Endothelial cell of umbilical vein (primary cell): ENCODE measurements around the gene CYP19A1. TPM values are rescaled to one million over a fixed set of nuclear protein-coding genes. Genes with fewer than 3 reads are reported as not detected.

Experiments used
- BruUV-seq: library from RNA; stranded (reverse); fragments of 400-500 nt; replicated peaks from 2 replicates; lab custom pipeline; 2021; lab: Mats Ljungman, UMichigan
- CTCF ChIA-PET: fragments of 300-600, 350-600 bp; sonication (Branson Sonifier 250); formaldehyde crosslinking; loops from one replicate; lab custom pipeline; 2021; ENCODE audit warnings: antibody characterized with exemption, inconsistent platforms; lab: Charles Lee
- POLR2A ChIA-PET: fragments of 300-600, 350-600 bp; sonication (Branson Sonifier 250); formaldehyde crosslinking; loops from one replicate; lab custom pipeline; 2021; ENCODE audit warnings: antibody characterized with exemption, inconsistent platforms; lab: Charles Lee
- DNase-seq: peaks from one replicate; pipeline ENCODE4 v3.0.0-alpha.2; 2011; ENCODE audit warnings: low read depth, low spot score
- FAIRE-seq: peaks from 2 replicates; lab custom pipeline; 2011; peaks lifted over from hg19 to GRCh38; lab: Jason Lieb, UNC
- H2AFZ ChIP-seq: 2 replicates; pipeline ENCODE4 v1.6.0; 2012; ENCODE audit warnings: low read depth, low read length, control low read depth, inconsistent platforms
- H3K27ac ChIP-seq: 2 replicates; pipeline ENCODE4 v1.5.1; 2011; ENCODE audit warnings: low read depth, mild to moderate bottlenecking, control low read depth, low read length, moderate library complexity; ENCODE audit not compliant: insufficient read depth
- H3K27me3 ChIP-seq, 2 experiments: 2 replicates each; pipeline versions ENCODE4 v1.6.0 to v1.6.1; 2011; ENCODE audit warnings: low read length in 2 of 2, mixed read lengths in 1 of 2; ENCODE audit not compliant: control insufficient read depth in 2 of 2, insufficient read depth in 2 of 2
- H3K36me3 ChIP-seq, 2 experiments: 2 replicates in 1 of 2; 3 replicates in 1 of 2; pipeline ENCODE4 v1.5.1; 2011; ENCODE audit warnings: low read length in 2 of 2, mild to moderate bottlenecking in 1 of 2, moderate library complexity in 1 of 2; ENCODE audit not compliant: control insufficient read depth in 2 of 2, insufficient read depth in 2 of 2; ENCODE audit errors: extremely low read depth in 1 of 2
- H3K4me1 ChIP-seq: 3 replicates; pipeline ENCODE4 v1.5.1; 2011; ENCODE audit warnings: mild to moderate bottlenecking, low read length; ENCODE audit not compliant: control insufficient read depth, insufficient read depth; ENCODE audit errors: extremely low read depth
- H3K4me2 ChIP-seq: 2 replicates; pipeline ENCODE4 v1.6.1; 2011; ENCODE audit warnings: low read length, control low read depth, mixed read lengths; ENCODE audit not compliant: insufficient read depth
- H3K4me3 ChIP-seq, 3 experiments: fragments of 200-600 bp in 1 of 3; sonication (generic), shearing (Covaris generic) in 1 of 3; replicated peaks in 1 of 3; 2 replicates each; pipeline ENCODE4 v1.5.1; 2011 to 2016; ENCODE audit warnings: control low read depth in 3 of 3, low read length in 3 of 3, mild to moderate bottlenecking in 2 of 3, inconsistent platforms in 1 of 3, low read depth in 1 of 3, moderate library complexity in 1 of 3; ENCODE audit not compliant: insufficient read depth in 1 of 3
- H3K79me2 ChIP-seq: 2 replicates; pipeline ENCODE4 v1.6.0; 2012; ENCODE audit warnings: low read length, inconsistent platforms; ENCODE audit not compliant: control insufficient read depth, insufficient read depth
- H3K9ac ChIP-seq: replicated peaks from 2 replicates; pipeline ENCODE3; 2011; ENCODE audit warnings: low read length, control low read depth; ENCODE audit not compliant: insufficient read depth; ENCODE audit errors: extremely low read depth
- H3K9me1 ChIP-seq: replicated peaks from 3 replicates; pipeline ENCODE4 v1.6.0; 2011; ENCODE audit warnings: mild to moderate bottlenecking, low read length; ENCODE audit not compliant: control insufficient read depth, insufficient read depth; ENCODE audit errors: extremely low read depth
- H3K9me3 ChIP-seq: replicated peaks from 2 replicates; pipeline ENCODE4 v1.5.1; 2012; ENCODE audit warnings: low read length, inconsistent platforms; ENCODE audit not compliant: control insufficient read depth, insufficient read depth
- H4K20me1 ChIP-seq: replicated peaks from 2 replicates; pipeline ENCODE3; 2011; ENCODE audit warnings: mild to moderate bottlenecking, low read length; ENCODE audit not compliant: control insufficient read depth, insufficient read depth; ENCODE audit errors: extremely low read depth
- CTCF ChIP-seq, 2 donors: IDR thresholded peaks; 1 replicate in 1 of 2; 2 replicates in 1 of 2; pipeline ENCODE4 v1.5.1; 2011; ENCODE audit warnings: low read length in 2 of 2, mild to moderate bottlenecking in 2 of 2, moderate library complexity in 2 of 2, control low read depth in 1 of 2, inconsistent platforms in 1 of 2, low read depth in 1 of 2; ENCODE audit not compliant: insufficient read depth in 1 of 2; ENCODE audit errors: extremely low read depth in 1 of 2
- EZH2 ChIP-seq: IDR thresholded peaks from 2 replicates; pipeline ENCODE4 v1.6.1; 2012; ENCODE audit warnings: borderline replicate concordance, low read depth, mild to moderate bottlenecking, moderate library complexity, low read length, inconsistent platforms; ENCODE audit not compliant: severe bottlenecking
- GATA2 ChIP-seq: IDR thresholded peaks from 2 replicates; pipeline ENCODE4 v1.7.0; 2011; ENCODE audit warnings: low read depth, mild to moderate bottlenecking, moderate library complexity, mixed read lengths, low read length; ENCODE audit not compliant: insufficient read length, insufficient read depth
- JUN ChIP-seq: IDR thresholded peaks from 2 replicates; pipeline ENCODE4 v1.6.1; 2011; ENCODE audit warnings: borderline replicate concordance, low read depth; ENCODE audit not compliant: insufficient read length, insufficient read depth
- MAX ChIP-seq: IDR thresholded peaks from 2 replicates; pipeline ENCODE4 v1.6.1; 2011; ENCODE audit not compliant: insufficient read depth, insufficient read length
- MYC ChIP-seq: IDR thresholded peaks from one replicate; pipeline ENCODE4 v1.6.1; 2011; ENCODE audit warnings: mild to moderate bottlenecking, low read depth, low read length
- POLR2A ChIP-seq: IDR thresholded peaks from 2 replicates; pipeline ENCODE4 v1.6.1; 2012; ENCODE audit warnings: low read depth, mild to moderate bottlenecking, control low read depth, low read length
- POLR2AphosphoS5 ChIP-seq: IDR thresholded peaks from 2 replicates; pipeline ENCODE4 v1.6.1; 2012; ENCODE audit warnings: low read depth, mild to moderate bottlenecking, control low read depth, low read length, moderate library complexity; ENCODE audit not compliant: insufficient read depth
- dilution Hi-C: fragments of 300-500 bp; cut with MboI; formaldehyde crosslinking; loops from one replicate; pipeline ENCODE4 v1.15.0; 2019; ENCODE audit warnings: low sequenced_read_pairs; ENCODE audit not compliant: extremely low pct_ligation_motif_present
- intact Hi-C: fragments of 100-400 bp; cut with micrococcal nuclease; formaldehyde crosslinking; loops from one replicate; pipeline ENCODE4 v1.10.0; 2022
- polyA plus RNA-seq, 4 experiments: library from polyadenylated mRNA; depleted of rRNA in 3 of 4; stranded (reverse) in 3 of 4; unstranded in 1 of 4; fragments of >200 nt; gene quantifications; 2 replicates each; pipeline versions ENCODE4 v1.2.1 to v1.2.3, GENCODE V29; 2011 to 2012; ENCODE audit warnings: missing spikeins in 1 of 4
- total RNA-seq: library from RNA; stranded (reverse); gene quantifications from 2 replicates; pipeline ENCODE4 v1.2.3, GENCODE V29; 2021

Gene CYP19A1
- total and polyA plus RNA-seq, 2 donors (not counting 3 experiments of a cell fraction or from before 2014, with no cell fraction given) = not detected

- Histone ChIP-seq H3K9me1 (no peaks in the 10 kb centered on the region), H3K4me1 (no peaks in the 10 kb centered on the region), H3K4me3 (no peak overlapping the region), H3K36me3 (no peaks in the 10 kb centered on the region), H3K9me3 (no peaks in the 10 kb centered on the region), H4K20me1 (no peaks in the 10 kb centered on the region), H3K4me2 (no peak overlapping the region), H3K79me2 (no peaks in the 10 kb centered on the region), H3K27me3 (peaks cover 76% of the 10 kb centered on the region in 2 experiments), H3K9ac (no peak overlapping the region), H3K27ac (no peak overlapping the region), H2AFZ (no peak overlapping the region)
- FAIRE-seq = no peak
- ChIA-PET POLR2A (no interaction called here), CTCF (interaction anchor here (0.7 to 3.2 kb wide), 11 partner anchors 12 to 136 kb away, joined by 3 to 15 read pairs (median 4); no protein-coding TSS in a partner anchor)
- no TSS peak for BruUV-seq
- intact Hi-C loops (no loop called here), dilution Hi-C loops (no loop called here)
- no peak for DNase-seq
- TF ChIP-seq EZH2 (no peak), CTCF (IDR thresholded peaks at IDR 0.05; ENCODE audit: extremely low read depth in 1 of 2, insufficient read depth in 1 of 2, low read depth in 1 of 2, low read length in 2 of 2) (no peak), MYC (no peak), GATA2 (no peak), POLR2AphosphoS5 (no peak), MAX (no peak), JUN (no peak), POLR2A (no peak)
These were observed 39.8 kb downstream of the CYP19A1 start for GRCh38 chr15:51298620-51299019.
